Measurements from ENCODE around the gene MED10.
"Not testable (repeated sequence)": the region's sequence is repeated elsewhere in the genome, so short reads cannot be mapped to it uniquely, and the experiment has no call there.

Gene MED10

GRCh38 chr5:6373081-6373846 lies 5.1 kb downstream of the MED10 start:
- no peak for TF ChIP-seq POLR2A (IDR thresholded peaks at IDR 0.05; ENCODE audit: low read depth, low read length)
- DNase-seq (ENCODE audit: insufficient read length, low spot score) = no peak
- no peak for FAIRE-seq

GRCh38 chr5:6372251-6373080 lies 5.9 kb downstream of the MED10 start:
- TF ChIP-seq POLR2A (IDR thresholded peaks at IDR 0.05; ENCODE audit: low read depth, low read length) = no peak

GRCh38 chr5:6371079-6371810 lies 7.1 kb downstream of the MED10 start:
- DNase-seq (ENCODE audit: insufficient read length, low spot score) (no peak), FAIRE-seq (no peak)
- no peak for TF ChIP-seq POLR2A (IDR thresholded peaks at IDR 0.05; ENCODE audit: low read depth, low read length)

More at GRCh38 chr5:6372251-6373080, 5.9 kb downstream of the MED10 start:
- DNase-seq (ENCODE audit: insufficient read length, low spot score) = no peak
- no peak for FAIRE-seq

DNA sequence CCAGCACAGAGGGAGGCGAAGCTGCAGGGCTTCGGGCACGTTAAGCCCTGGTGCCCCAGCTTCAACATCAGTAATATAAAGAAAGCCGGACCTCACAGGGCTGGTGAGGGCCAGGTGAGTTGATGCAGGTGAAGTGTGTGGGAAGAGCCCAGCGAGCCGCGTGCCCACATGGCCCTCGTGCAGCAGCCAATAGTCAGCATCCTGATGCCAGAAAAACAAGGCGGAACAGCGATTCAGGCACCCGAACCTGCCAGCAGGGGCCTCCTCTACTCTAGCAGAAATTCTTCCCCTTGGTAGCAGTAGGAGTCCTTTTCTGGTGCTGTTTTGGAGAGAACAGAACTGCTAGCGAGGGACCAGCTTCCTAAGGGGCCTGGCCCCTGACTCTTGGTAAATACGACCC lies 7.8 kb downstream of the MED10 start:
- DNase-seq (ENCODE audit: insufficient read length, low spot score) = no peak
- TF ChIP-seq POLR2A (IDR thresholded peaks at IDR 0.05; ENCODE audit: low read depth, low read length) = no peak
- FAIRE-seq = no peak

- DNase-seq (ENCODE audit: insufficient read length, low spot score) (no peak), FAIRE-seq (no peak)
- no peak for TF ChIP-seq POLR2A (IDR thresholded peaks at IDR 0.05; ENCODE audit: low read depth, low read length)
These were observed 12.3 kb downstream of the MED10 start for GRCh38 chr5:6365977-6366590.

DNA sequence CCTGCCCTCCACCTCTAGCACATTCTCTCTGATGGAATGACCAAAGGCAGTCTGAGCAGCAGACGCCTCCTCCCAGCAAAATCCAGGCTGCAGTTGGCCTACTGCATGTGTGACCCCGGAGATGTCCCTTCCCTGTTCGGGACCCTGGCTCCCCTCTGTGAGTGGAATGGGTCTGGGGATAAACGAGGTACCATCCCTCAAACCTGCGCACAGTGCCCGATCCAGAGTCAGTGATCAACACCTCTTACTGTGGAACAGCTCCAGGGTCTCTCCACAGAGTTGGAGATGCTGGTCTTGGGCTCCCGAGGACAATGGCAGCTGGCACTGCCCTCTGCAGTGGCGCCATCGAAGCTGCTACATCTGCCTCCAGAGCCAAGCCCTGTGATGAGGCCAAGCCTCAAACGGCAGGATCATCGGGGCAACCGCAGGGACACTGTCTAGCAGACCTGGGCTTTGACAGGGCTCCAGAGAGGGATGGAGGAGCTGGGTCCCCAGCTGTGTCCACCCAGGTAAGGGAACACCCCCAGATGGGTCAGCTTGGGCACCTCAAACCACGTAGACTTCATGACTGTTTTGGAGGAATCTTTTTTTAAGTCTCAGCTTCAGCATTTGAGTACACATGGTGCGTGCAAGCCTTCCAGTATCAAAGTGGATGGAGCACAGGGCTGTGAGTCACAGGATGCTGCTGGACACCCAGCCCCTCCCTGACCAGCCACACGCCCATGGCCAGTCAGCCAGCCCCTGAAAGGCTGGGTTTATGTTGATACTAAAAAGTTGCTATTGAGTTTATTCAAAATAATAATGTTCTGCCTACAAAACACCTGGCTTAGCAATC lies 13.0 kb downstream of the MED10 start:
- DNase-seq (ENCODE audit: insufficient read length, low spot score) (peak; percentile 89), FAIRE-seq (no peak)
- no peak for TF ChIP-seq POLR2A (IDR thresholded peaks at IDR 0.05; ENCODE audit: low read depth, low read length)

- not testable (repeated sequence) for DNase-seq (ENCODE audit: insufficient read length, low spot score); FAIRE-seq
These were observed 14.8 kb downstream of the MED10 start for GRCh38 chr5:6363454-6364011.

DNA sequence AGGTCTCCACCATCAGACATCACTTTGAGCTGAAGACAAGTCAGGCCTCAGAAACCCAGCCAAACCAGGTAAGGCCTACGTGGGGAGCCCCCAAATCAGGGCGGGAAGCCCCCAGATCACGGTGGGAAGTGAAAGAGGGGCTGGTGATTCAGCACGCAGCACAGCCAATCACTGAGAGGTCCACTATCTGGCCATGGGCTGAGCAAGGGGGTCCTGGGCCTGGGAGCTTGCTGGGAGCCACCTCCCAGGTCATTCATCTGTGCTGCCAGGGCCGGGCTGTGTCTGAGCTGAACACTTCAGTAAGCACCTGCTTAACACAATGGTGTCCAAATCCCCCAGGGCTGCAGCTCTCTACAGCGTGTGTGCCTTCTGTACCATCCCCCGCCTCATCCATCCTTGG lies 15.5 kb downstream of the MED10 start:
- no peak for FAIRE-seq
- no peak for DNase-seq (ENCODE audit: insufficient read length, low spot score)
- TF ChIP-seq POLR2A (IDR thresholded peaks at IDR 0.05; ENCODE audit: low read depth, low read length) = no peak

DNA sequence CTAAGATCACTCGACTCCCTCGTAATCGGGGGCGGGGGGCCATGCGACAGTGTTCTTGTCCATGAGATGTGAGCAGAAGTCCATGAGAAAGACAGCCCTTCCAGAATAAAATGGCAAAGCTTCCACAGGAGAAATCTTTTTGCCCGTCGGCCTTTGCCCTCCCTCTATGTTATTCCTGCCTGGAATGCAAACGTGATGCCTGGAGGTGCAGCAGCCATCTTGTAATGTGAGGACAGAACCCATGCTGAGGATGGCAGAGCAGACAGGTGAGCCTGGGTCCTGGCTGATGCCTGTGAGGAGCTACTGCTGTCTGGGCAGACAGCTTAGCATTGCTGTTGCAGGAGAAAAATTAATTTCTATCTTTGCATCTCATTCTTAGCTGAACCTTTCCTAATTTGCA lies 17.2 kb downstream of the MED10 start:
- DNase-seq (ENCODE audit: insufficient read length, low spot score) (no peak), FAIRE-seq (no peak)
- no peak for TF ChIP-seq POLR2A (IDR thresholded peaks at IDR 0.05; ENCODE audit: low read depth, low read length)

GRCh38 chr5:6360323-6361072 lies 17.8 kb downstream of the MED10 start:
- no peak for DNase-seq (ENCODE audit: insufficient read length, low spot score)
- no peak for FAIRE-seq
- TF ChIP-seq POLR2A (IDR thresholded peaks at IDR 0.05; ENCODE audit: low read depth, low read length) = no peak

DNA sequence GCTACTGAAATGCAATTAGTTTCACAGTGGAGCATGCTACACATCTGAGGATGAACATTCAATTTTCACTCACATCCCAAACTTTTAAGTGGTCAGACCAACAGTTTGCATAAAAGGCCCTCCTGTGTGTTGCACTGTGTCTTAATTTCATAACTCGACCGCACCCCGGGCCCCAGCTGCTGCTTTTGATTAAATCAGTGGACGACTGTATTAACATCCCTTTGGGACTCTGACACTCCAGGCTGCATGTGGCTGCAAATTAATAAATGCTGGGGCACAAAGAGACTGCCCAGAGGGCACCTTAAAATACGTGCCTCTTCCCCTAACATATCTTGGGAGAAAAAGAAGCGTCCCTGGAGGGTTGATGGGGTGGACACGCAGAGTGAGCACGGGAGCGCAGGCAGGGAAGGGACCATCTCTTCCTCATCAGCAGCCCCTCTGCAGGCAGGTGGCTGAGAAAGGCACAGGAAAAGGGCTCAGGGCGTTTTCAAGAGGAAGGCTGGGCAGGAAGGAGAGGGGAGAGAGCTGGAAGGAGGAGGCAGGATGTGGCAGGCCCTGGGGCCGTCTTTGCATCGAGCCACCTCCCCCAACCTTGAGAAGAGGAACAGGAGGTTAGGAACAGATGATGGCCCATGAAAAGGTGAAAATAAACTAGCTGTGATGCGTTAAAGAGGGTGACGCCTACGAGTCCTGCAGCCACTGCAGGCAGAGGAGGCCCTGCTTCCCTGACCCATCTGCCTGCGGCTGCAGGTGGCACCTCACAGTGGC lies 18.6 kb downstream of the MED10 start:
- no peak for FAIRE-seq

More for the DNA sequence above, 18.6 kb downstream of the MED10 start:
- no peak for DNase-seq (ENCODE audit: insufficient read length, low spot score)
- TF ChIP-seq POLR2A (IDR thresholded peaks at IDR 0.05; ENCODE audit: low read depth, low read length) = no peak
